Tibial nerve (tissue), 4 donors: ENCODE measurements around the gene GMPS. TPM values are rescaled to one million over a fixed set of nuclear protein-coding genes. Genes with fewer than 3 reads are reported as not detected.
"Not testable (repeated sequence)": the region's sequence is repeated elsewhere in the genome, so short reads cannot be mapped to it uniquely, and the experiment has no call there.

ENCODE experiments used
- DNase-seq, 2 donors: peaks; one replicate each; pipeline ENCODE4 v3.0.0-alpha.2; 2019; ENCODE audit warnings: low spot score in 2 of 2
- H3K27ac ChIP-seq, 4 donors: fragments of 200-600 bp; sonication (generic) in 3 of 4; one replicate each; pipeline ENCODE4 v1.5.1; 2017 to 2019; ENCODE audit warnings: mild to moderate bottlenecking in 1 of 4
- H3K27me3 ChIP-seq, 2 donors: fragments of 200-600 bp; sonication (generic) in 1 of 2; one replicate each; pipeline versions ENCODE4 v1.5.1 to v1.6.0; 2017 to 2019
- H3K36me3 ChIP-seq, 3 donors: fragments of 200-600 bp; sonication (generic); one replicate each; pipeline ENCODE4 v1.5.1; 2018 to 2019
- H3K4me1 ChIP-seq, 4 donors: fragments of 200-600 bp; sonication (generic) in 3 of 4; one replicate each; pipeline ENCODE4 v1.5.1; 2017 to 2019
- H3K4me3 ChIP-seq, 4 donors: fragments of 200-600 bp; sonication (generic) in 3 of 4; one replicate each; pipeline ENCODE4 v1.5.1; 2017 to 2019; ENCODE audit warnings: mild to moderate bottlenecking in 1 of 4, moderate library complexity in 1 of 4
- H3K9me3 ChIP-seq, 4 donors: fragments of 200-600 bp; sonication (generic) in 3 of 4; one replicate each; pipeline ENCODE4 v1.5.1; 2017 to 2019
- CTCF ChIP-seq, 5 experiments: fragments of 200-600 bp in 3 of 5; fragments of 450-650 bp in 2 of 5; sonication (generic) in 3 of 5; IDR thresholded peaks; one replicate each; pipeline ENCODE4 v1.5.1; 2016 to 2019; ENCODE audit warnings: antibody characterized with exemption in 5 of 5, mild to moderate bottlenecking in 3 of 5, moderate library complexity in 2 of 5
- EP300 ChIP-seq, 2 donors: sonication (generic); formaldehyde crosslinking; IDR thresholded peaks; one replicate each; pipeline ENCODE4 v1.6.1; 2017; ENCODE audit warnings: antibody characterized with exemption in 2 of 2, mild to moderate bottlenecking in 1 of 2
- POLR2A ChIP-seq, 2 donors: fragments of 450-650 bp; IDR thresholded peaks; one replicate each; pipeline ENCODE4 v1.6.1; 2017; ENCODE audit warnings: antibody characterized with exemption in 2 of 2, mild to moderate bottlenecking in 2 of 2, moderate library complexity in 2 of 2
- WGBS, 2 donors: methylation state at CpG; one replicate each; pipeline ENCODE4 v1.1.5; 2018; 5-methylcytosine and 5-hydroxymethylcytosine counted together
- total RNA-seq, 4 donors: library from RNA; depleted of rRNA; stranded (reverse); fragments of >200 nt; gene quantifications; one replicate each; pipeline ENCODE4 v1.1.0, GENCODE V29; 2016

The GMPS gene
- total RNA-seq, 4 donors from 2014 or later: 21.8 to 42.2 (median 32.8) TPM

- H3K4me1 ChIP-seq: peaks cover 0 to 12% (median 0%) of the 10 kb centered on the region in 4 donors
- H3K36me3 ChIP-seq: no peaks in the 10 kb centered on the region
- 2 to 4% methylated on average over 2 of the region's 2 CpGs for WGBS, 2 donors
- peak overlapping the region in 1 of 4 donors; percentile 5 for H3K27ac ChIP-seq
- H3K9me3 ChIP-seq: no peaks in the 10 kb centered on the region
- no peak for TF ChIP-seq POLR2A (IDR thresholded peaks at IDR 0.05)
- TF ChIP-seq CTCF (IDR thresholded peaks at IDR 0.05): no peak
- no peak for TF ChIP-seq EP300 (IDR thresholded peaks at IDR 0.05)
- H3K27me3 ChIP-seq: no peaks in the 10 kb centered on the region
- DNase-seq: no peak
- no peak overlapping the region for H3K4me3 ChIP-seq
Observed at GRCh38 chr3:155859859-155860258, 10.6 kb upstream of the GMPS start.

GRCh38 chr3:155860424-155860823, 10.0 kb upstream of the GMPS start:
- H3K27me3 ChIP-seq, H3K9me3 ChIP-seq, H3K27ac ChIP-seq, H3K4me3 ChIP-seq, DNase-seq, H3K4me1 ChIP-seq, H3K36me3 ChIP-seq: not testable (repeated sequence)
- WGBS, 2 donors: 83 to 93% methylated on average over 5 of the region's 5 CpGs

DNA sequence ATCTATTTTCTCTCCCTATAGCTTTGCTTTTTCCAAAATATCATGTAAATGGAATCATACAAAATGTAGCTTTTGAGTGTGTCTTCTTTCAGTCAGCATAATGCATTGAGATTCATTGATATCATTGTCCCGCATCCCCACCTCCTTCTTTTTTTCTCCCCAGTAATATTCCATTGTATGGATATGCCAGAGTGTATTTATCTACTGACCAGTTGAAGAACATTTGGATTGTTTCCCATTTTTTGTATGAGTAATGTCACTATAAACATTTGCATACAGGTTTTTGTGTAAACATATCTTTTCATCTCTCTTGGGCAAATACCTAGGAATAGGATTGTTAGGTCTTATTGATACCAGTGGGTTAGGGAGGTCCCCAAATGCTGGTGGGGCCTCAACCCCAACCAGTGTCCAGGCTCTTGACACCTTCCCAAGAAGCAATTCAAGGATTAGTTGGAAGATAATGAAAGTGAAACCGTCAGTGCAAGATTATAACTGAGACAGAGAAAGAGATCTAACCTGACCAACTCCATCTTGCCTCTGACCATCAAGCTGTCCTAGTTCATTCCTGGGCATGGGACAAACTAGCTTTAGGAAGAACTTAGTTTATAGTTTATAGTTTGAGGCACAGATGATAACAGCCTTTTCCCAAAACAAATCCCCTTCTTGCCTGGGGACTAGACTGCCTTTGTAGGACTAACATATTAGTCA, 8.8 kb upstream of the GMPS start:
- no peak overlapping the region for H3K4me3 ChIP-seq
- DNase-seq: no peak
- no peak overlapping the region for H3K27ac ChIP-seq
- no peak for TF ChIP-seq EP300 (IDR thresholded peaks at IDR 0.05)
- no peak for TF ChIP-seq CTCF (IDR thresholded peaks at IDR 0.05)
- TF ChIP-seq POLR2A (IDR thresholded peaks at IDR 0.05): no peak
- H3K4me1 ChIP-seq: peaks cover 0 to 5% (median 0%) of the 10 kb centered on the region in 4 donors
- no peaks in the 10 kb centered on the region for H3K27me3 ChIP-seq
- H3K36me3 ChIP-seq: no peaks in the 10 kb centered on the region
- 93 to 98% methylated on average over 2 of the region's 2 CpGs for WGBS, 2 donors
- H3K9me3 ChIP-seq: no peaks in the 10 kb centered on the region

- not testable (repeated sequence) for H3K4me3 ChIP-seq, H3K27me3 ChIP-seq, DNase-seq, H3K4me1 ChIP-seq, H3K36me3 ChIP-seq, H3K9me3 ChIP-seq, H3K27ac ChIP-seq
- 80 to 86% methylated on average over 12 of the region's 12 CpGs for WGBS, 2 donors
Observed at GRCh38 chr3:155862290-155862982, 8.0 kb upstream of the GMPS start.

DNA sequence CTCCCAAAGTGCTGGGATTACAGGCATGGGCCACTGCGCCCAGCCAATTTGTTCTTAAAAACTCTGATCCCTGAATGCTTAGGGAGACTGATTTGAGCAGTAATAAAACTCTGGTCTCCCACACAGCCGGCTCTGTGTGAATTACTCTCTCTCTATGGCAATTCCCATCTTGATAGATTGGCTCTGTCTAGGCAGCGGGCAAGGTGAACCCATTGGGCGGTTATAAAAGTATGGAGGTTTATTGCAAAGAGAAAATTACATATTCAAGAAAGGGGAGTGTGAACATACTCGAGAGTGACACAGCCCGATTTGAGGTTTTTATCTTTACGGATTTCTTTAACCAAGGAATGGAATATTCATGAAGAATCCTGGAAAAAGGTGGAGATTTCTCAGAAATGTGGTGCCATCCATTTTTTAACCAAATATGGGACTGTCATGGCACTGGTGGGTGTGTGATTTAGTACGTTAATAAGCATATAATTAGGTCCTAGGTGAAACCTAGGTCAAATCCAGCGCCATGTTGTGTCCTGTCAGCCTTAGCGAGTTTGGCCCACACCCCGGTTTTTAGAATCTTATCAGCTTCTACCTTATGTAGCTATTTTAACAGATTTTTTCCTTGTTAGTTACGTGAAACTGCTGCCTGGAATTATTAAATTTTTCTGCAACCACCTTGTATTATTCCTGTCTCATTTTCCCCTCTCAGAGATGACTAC, 7.2 kb upstream of the GMPS start:
- Histone ChIP-seq H3K27ac (no peak overlapping the region), H3K27me3 (no peaks in the 10 kb centered on the region), H3K36me3 (no peaks in the 10 kb centered on the region), H3K4me3 (no peak overlapping the region), H3K9me3 (no peaks in the 10 kb centered on the region), H3K4me1 (peaks cover 0 to 5% (median 0%) of the 10 kb centered on the region in 4 donors)
- TF ChIP-seq CTCF (IDR thresholded peaks at IDR 0.05) (no peak), EP300 (IDR thresholded peaks at IDR 0.05) (no peak), POLR2A (IDR thresholded peaks at IDR 0.05) (no peak)
- DNase-seq: no peak
- 85 to 86% methylated on average over 12 of the region's 12 CpGs for WGBS, 2 donors

GRCh38 chr3:155869691-155870090, 759 bp upstream of the GMPS start:
- H3K27ac ChIP-seq: peak overlapping the region; percentile 52 to 97 (median 96)
- no peaks in the 10 kb centered on the region for H3K36me3 ChIP-seq
- TF ChIP-seq CTCF (IDR thresholded peaks at IDR 0.05) (no peak), POLR2A (IDR thresholded peaks at IDR 0.05) (no peak), EP300 (IDR thresholded peaks at IDR 0.05) (no peak)
- no peaks in the 10 kb centered on the region for H3K27me3 ChIP-seq
- DNase-seq: no peak
- H3K9me3 ChIP-seq: no peaks in the 10 kb centered on the region
- peak overlapping the region; percentile 58 to 94 (median 90) for H3K4me3 ChIP-seq
- 25 to 34% methylated on average over 3 of the region's 3 CpGs for WGBS, 2 donors
- H3K4me1 ChIP-seq: peaks cover 0 to 31% (median 13%) of the 10 kb centered on the region in 4 donors
